Measurements from ENCODE around the gene TECPR1. TPM values are rescaled to one million over a fixed set of nuclear protein-coding genes. Genes with fewer than 3 reads are reported as not detected.

Gene TECPR1
- total and polyA plus RNA-seq, 2 of the 4 experiments (the other 2 are of a cell fraction): 11.5 to 14.7 TPM

DNA sequence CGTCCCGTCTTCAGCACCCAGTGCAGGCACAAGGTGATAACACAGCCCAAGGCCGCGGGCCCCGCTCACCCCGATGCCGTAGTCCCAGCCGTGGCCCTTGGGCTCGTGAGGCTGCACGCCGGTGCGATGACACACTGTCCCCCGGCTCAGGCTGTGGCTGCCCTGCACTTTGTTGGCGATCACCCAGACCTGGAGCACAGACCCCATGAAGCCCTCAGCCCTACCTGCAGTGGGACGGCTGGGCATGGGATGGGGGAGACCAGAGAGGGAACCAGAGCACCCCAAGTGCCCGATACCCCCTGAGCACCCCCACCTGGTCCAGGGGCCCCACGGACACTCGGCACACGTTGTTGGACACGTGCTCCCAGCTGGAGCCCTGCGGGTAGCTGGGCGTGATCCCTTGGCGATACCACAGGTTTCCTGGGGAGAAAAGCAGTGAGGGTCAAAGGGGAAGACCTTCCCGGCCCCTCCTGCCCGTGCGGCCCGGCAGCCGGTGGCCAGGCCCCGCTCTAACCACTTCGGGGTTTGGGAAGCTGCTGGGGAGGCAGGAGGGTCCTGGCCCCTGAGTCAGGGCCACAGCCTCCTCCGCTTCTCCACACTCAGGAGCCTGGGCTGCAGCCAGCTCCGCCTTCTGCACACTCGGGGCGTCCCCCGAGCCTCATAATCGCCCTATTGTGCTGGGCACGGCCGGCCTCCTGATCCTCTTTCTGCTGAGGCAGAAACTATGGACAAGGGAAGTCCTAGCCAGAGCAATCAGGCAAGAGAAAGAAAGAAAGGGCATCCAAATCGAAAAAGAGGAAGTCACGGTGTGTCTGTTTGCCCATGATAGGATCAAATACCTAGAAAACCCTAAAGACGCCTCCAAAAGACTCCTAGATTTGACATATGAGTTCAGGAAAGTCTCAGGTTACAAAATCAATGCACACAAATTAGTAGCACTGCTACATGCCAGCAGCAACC is 34.1 kb downstream of the TECPR1 start:
- BruUV-seq (replicated peaks): no TSS peak
- DNase-seq: no peak
- POLR2A ChIA-PET (ENCODE audit: unreplicated experiment): no interaction called here

More for the DNA sequence above, 34.1 kb downstream of the TECPR1 start:
- in situ Hi-C loops (cut with MboI; ENCODE audit: low sequenced_read_pairs) (no loop called here), intact Hi-C loops (cut with micrococcal nuclease) (no loop called here), dilution Hi-C loops (cut with HindIII; ENCODE audit: low sequenced_read_pairs, unreplicated experiment) (no loop called here)
- Histone ChIP-seq H3K4me1 (ENCODE audit: control insufficient read depth, insufficient read depth, low read length) (peaks cover 3% of the 10 kb centered on the region), H2BK20ac (ENCODE audit: low read depth, low read length) (no peak overlapping the region), H3K27ac (ENCODE audit: insufficient read depth, low read length) (no peak overlapping the region), H2AFZ (replicated peaks; ENCODE audit: low read length, poor library complexity) (no peak overlapping the region), H3K23ac (ENCODE audit: low read depth, low read length) (no peak overlapping the region), H3K9me3 (ENCODE audit: control insufficient read depth, insufficient read depth, low read length) (no peaks in the 10 kb centered on the region), H3K4ac (ENCODE audit: low read depth, low read length) (no peak overlapping the region; the same call in 1 of the 2 replicates), H3K14ac (replicated peaks; ENCODE audit: low read depth, low read length) (no peak overlapping the region), H3K4me3 (ENCODE audit: insufficient read depth, low read depth, low read length) (no peak overlapping the region), H3K9me1 (ENCODE audit: insufficient read depth, low read length) (no peaks in the 10 kb centered on the region), H4K20me1 (ENCODE audit: insufficient read depth, low read length) (no peaks in the 10 kb centered on the region), H3K4me2 (ENCODE audit: low read depth, low read length) (no peak overlapping the region), H4K91ac (ENCODE audit: insufficient read depth, low read depth, low read length) (no peak overlapping the region), H2BK120ac (ENCODE audit: low read depth, low read length) (no peak overlapping the region), H4K5ac (ENCODE audit: low read depth, low read length) (no peak overlapping the region), H2BK5ac (ENCODE audit: low read depth, low read length, poor library complexity, severe bottlenecking) (no peak overlapping the region), H3K27me3 (ENCODE audit: control insufficient read depth, insufficient read depth, low read length) (no peaks in the 10 kb centered on the region), H4K8ac (ENCODE audit: low read depth in 2 of 2, low read length in 2 of 2) (no peak overlapping the region), H3K36me3 (ENCODE audit: control insufficient read depth, insufficient read depth, low read length) (peaks cover 27% of the 10 kb centered on the region), H2AK9ac (replicated peaks; ENCODE audit: low read depth, low read length, poor library complexity) (peak overlapping the region; percentile 81), H3K56ac (ENCODE audit: extremely low read depth, insufficient read depth, low read length) (no peak overlapping the region), H3K9ac (ENCODE audit: low read depth, low read length) (no peak overlapping the region), H3K18ac (ENCODE audit: low read depth, low read length) (no peak overlapping the region), H2BK15ac (ENCODE audit: low read depth, low read length) (no peak overlapping the region), H2AK5ac (ENCODE audit: low read depth, low read length) (no peak overlapping the region), H3K79me1 (ENCODE audit: low read depth in 1 of 2, low read length in 2 of 2) (no peaks in the 10 kb centered on the region)
- CTCF ChIA-PET: no interaction called here
- no peak for ATAC-seq (ENCODE audit: low read depth)
- 90% methylated on average over 10 of the region's 41 CpGs; no CpG with 5 or more reads in 1 of the 2 experiments for WGBS, 2 experiments (ENCODE audit: extremely low coverage in 2 of 2, insufficient read length in 1 of 2)
- no peak for TF ChIP-seq MAFK (IDR thresholded peaks at IDR 0.05; ENCODE audit: low read depth, low read length)
- TF ChIP-seq CEBPB (IDR thresholded peaks at IDR 0.05; ENCODE audit: low read depth, low read length): no peak
- no peak for TF ChIP-seq USF2 (IDR thresholded peaks at IDR 0.05; ENCODE audit: low read depth, low read length)
- no peak for TF ChIP-seq MAZ (IDR thresholded peaks at IDR 0.05; ENCODE audit: borderline replicate concordance, low read depth, low read length)
- no peak for TF ChIP-seq CTCF (conservative IDR thresholded peaks at IDR 0.05; ENCODE audit: low read depth, low read length)
- no peak for TF ChIP-seq RCOR1 (IDR thresholded peaks at IDR 0.05; ENCODE audit: insufficient replicate concordance, low read length)
- TF ChIP-seq RAD21 (IDR thresholded peaks at IDR 0.05; ENCODE audit: low read length): no peak
- TF ChIP-seq, protein P1, sequence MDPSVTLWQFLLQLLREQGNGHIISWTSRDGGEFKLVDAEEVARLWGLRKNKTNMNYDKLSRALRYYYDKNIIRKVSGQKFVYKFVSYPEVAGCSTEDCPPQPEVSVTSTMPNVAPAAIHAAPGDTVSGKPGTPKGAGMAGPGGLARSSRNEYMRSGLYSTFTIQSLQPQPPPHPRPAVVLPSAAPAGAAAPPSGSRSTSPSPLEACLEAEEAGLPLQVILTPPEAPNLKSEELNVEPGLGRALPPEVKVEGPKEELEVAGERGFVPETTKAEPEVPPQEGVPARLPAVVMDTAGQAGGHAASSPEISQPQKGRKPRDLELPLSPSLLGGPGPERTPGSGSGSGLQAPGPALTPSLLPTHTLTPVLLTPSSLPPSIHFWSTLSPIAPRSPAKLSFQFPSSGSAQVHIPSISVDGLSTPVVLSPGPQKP (IDR thresholded peaks at IDR 0.05; ENCODE audit: borderline replicate concordance, low read depth, low read length): no peak
- TF ChIP-seq SMC3 (IDR thresholded peaks at IDR 0.05; ENCODE audit: low read depth, low read length): no peak

Measured in IMR-90 (cell line).